ENCODE data around the gene COQ9.

Gene COQ9

DNA sequence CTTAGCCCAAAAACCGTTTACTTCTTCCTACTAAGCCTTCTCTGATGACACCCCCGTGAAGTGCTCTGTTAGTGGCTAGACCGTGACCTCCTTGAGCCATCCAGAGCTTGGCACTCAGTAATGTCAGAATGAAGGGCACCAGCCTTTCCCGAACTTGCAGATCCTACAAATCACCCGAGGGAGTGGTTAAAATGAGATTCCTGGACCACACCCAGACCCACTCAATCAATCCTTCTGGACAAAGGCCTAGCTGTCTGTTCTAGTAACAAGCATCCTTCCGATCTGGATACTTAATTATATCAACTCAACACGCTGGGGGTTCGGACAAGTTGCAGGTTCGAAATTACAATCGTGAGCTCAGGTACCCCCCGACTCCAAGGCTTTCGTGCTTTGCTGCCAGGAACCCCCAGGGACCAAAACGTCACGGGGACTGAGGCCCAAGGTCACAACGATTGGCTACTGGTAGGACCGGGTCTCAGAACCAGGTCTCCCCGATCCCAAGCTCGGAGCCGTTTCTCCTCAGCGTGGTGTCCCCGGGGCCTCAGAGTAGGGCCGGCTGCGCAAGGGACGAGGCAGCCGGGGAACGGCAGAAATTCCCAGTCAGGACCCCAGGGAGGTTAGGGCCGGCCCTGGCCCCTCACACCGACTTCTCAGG, 621 bp upstream of the COQ9 start:
- H3K4me3 ChIP-seq (ENCODE audit: low read depth, low read length): peak overlapping the region; percentile 77
- TF ChIP-seq MYC (IDR thresholded peaks at IDR 0.05; ENCODE audit: low read depth, low read length): no peak
- TF ChIP-seq POLR2A (IDR thresholded peaks at IDR 0.05; ENCODE audit: extremely low read depth, insufficient read length): no peak
- peak; percentile 65 for DNase-seq (ENCODE audit: low read depth)

DNA sequence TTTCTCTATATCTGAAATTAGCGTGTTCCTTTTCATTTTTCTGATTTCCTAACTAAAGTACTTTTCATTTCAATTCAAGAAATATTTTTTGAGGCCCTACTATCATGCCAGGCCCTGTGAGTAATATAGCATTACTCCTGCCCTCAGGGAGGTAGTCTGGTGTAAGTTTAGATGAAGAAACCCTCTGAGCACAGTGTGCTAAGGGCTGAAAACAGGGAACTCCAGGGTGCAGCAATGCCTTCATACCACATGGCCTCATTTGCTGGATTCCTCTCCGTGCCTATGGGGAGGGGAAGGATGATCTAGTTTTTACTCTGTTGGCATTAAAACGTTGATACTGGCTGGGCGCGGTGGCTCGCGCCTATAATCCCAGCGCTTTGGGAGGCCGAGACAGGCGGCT, 4.7 kb downstream of the COQ9 start:
- DNase-seq (ENCODE audit: low read depth): no peak
- no peak overlapping the region for H3K4me3 ChIP-seq (ENCODE audit: low read depth, low read length)
- TF ChIP-seq MYC (IDR thresholded peaks at IDR 0.05; ENCODE audit: low read depth, low read length) (no peak), POLR2A (IDR thresholded peaks at IDR 0.05; ENCODE audit: extremely low read depth, insufficient read length) (no peak)
- TF ChIP-seq, protein P1, sequence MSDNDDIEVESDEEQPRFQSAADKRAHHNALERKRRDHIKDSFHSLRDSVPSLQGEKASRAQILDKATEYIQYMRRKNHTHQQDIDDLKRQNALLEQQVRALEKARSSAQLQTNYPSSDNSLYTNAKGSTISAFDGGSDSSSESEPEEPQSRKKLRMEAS (IDR thresholded peaks at IDR 0.05; ENCODE audit: low read depth, low read length): no peak
- TF ChIP-seq, protein P2, sequence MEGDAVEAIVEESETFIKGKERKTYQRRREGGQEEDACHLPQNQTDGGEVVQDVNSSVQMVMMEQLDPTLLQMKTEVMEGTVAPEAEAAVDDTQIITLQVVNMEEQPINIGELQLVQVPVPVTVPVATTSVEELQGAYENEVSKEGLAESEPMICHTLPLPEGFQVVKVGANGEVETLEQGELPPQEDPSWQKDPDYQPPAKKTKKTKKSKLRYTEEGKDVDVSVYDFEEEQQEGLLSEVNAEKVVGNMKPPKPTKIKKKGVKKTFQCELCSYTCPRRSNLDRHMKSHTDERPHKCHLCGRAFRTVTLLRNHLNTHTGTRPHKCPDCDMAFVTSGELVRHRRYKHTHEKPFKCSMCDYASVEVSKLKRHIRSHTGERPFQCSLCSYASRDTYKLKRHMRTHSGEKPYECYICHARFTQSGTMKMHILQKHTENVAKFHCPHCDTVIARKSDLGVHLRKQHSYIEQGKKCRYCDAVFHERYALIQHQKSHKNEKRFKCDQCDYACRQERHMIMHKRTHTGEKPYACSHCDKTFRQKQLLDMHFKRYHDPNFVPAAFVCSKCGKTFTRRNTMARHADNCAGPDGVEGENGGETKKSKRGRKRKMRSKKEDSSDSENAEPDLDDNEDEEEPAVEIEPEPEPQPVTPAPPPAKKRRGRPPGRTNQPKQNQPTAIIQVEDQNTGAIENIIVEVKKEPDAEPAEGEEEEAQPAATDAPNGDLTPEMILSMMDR (IDR thresholded peaks at IDR 0.05; ENCODE audit: low read depth, low read length): no peak

DNA sequence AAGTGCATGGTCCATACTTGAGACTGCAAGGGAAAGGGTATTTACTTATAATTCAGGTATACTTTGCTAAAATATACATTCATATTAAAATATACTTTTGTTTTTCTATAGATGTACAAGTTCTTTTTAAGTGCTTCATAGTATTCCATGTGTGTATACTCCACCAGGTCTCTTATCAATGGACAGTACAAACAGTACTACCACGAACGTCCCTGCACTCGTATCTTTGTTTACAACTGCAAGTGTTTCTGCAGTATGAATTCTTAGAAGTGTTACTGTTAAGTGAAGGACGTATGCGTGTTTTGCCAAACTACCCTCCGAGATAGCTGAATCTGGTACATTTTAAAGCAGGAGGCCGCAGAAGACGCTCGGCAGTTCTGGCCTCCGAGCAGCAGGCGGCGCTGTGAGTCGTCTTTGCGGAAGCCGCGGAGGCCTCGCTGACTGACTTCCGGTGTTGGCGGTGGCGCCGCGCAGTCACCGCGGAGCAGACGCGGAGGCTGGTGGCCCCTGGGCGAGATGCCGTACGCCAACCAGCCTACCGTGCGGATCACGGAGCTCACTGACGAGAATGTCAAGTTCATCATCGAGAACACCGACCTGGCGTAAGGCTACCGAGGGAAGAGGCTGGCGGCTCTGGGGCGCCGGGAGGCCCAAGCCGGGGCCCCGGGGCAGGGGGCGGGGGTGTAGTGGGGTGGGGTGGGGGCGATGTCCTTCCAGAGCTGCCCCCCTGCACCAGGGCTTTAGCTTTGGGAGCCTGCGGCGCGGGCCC, 15.1 kb downstream of the COQ9 start, which contains the start of gene POLR2C:
Gene POLR2C, plus strand, starts transcription at position 471 of the 769 bp plus-strand sequence. Its CDS starts 46 bp downstream, at position 517.
- peak; percentile 96 for TF ChIP-seq POLR2A (IDR thresholded peaks at IDR 0.05; ENCODE audit: extremely low read depth, insufficient read length)
- TF ChIP-seq, protein P1 (IDR thresholded peaks at IDR 0.05; ENCODE audit: low read depth, low read length): peak; percentile 53; the same call in 1 of the 2 replicates
- TF ChIP-seq MYC (IDR thresholded peaks at IDR 0.05; ENCODE audit: low read depth, low read length): peak; percentile 55
- TF ChIP-seq, protein P2 (IDR thresholded peaks at IDR 0.05; ENCODE audit: low read depth, low read length): peak; percentile 75
- H3K4me3 ChIP-seq (ENCODE audit: low read depth, low read length): peak within 1 kb of the TSS; percentile 95
- peak; percentile 91 for DNase-seq (ENCODE audit: low read depth)

DNA sequence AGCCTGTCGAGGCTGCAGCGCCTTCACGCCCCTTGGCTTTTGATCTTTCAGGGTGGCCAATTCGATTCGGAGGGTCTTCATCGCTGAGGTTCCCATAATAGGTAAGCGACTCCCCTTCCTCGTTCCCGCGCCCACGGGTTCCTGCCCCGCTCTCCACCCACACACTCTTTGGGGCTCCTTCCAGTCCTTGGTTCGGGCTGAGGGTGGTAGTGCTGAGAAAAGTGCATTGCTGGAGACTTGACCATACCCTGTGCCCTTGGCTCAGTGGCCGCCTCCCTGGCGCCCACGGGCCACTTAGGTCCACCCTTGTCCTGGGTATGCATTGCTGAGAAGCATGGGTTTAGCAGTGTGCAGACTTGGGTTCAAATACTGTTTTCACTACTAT, 15.7 kb downstream of the COQ9 start:
- H3K4me3 ChIP-seq (ENCODE audit: low read depth, low read length): peak overlapping the region; percentile 95
- TF ChIP-seq, protein P2 (IDR thresholded peaks at IDR 0.05; ENCODE audit: low read depth, low read length): no peak
- TF ChIP-seq POLR2A (IDR thresholded peaks at IDR 0.05; ENCODE audit: extremely low read depth, insufficient read length) (no peak), MYC (IDR thresholded peaks at IDR 0.05; ENCODE audit: low read depth, low read length) (no peak)
- TF ChIP-seq, protein P1 (IDR thresholded peaks at IDR 0.05; ENCODE audit: low read depth, low read length): no peak
- DNase-seq (ENCODE audit: low read depth): peak; percentile 34

DNA sequence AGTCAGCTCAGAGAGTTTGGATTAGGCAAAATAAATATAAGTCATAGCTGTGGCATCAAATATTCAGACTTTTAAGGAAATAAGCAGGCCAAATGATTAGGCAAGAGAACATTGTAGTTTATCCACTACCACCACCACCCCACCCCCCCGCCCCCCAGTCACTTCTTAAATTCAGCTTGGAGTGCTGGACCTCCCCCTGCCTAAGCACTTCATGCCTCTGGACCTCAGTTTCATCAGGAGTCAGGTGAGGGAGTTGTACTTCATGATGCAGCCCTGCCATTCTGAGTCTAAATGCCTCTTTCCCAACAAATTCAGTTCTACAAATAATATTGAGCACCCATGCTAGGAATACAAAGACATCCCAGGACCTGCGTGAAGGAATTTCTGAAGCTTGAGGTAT, 17.2 kb downstream of the COQ9 start:
- no peak for DNase-seq (ENCODE audit: low read depth)

More for the DNA sequence above, 17.2 kb downstream of the COQ9 start:
- H3K4me3 ChIP-seq (ENCODE audit: low read depth, low read length): no peak overlapping the region
- no peak for TF ChIP-seq POLR2A (IDR thresholded peaks at IDR 0.05; ENCODE audit: extremely low read depth, insufficient read length)
- TF ChIP-seq MYC (IDR thresholded peaks at IDR 0.05; ENCODE audit: low read depth, low read length): no peak
- TF ChIP-seq, protein P1 (IDR thresholded peaks at IDR 0.05; ENCODE audit: low read depth, low read length): no peak
- TF ChIP-seq, protein P2 (IDR thresholded peaks at IDR 0.05; ENCODE audit: low read depth, low read length): no peak
